ENCODE data around the gene CDC7.

GRCh38 chr1:91569411-91570119 is 68.9 kb downstream of the CDC7 start:
- TF ChIP-seq CTCF (IDR thresholded peaks at IDR 0.05; ENCODE audit: poor library complexity, severe bottlenecking) (no peak), POLR2AphosphoS5 (IDR thresholded peaks at IDR 0.05) (no peak), RAD21 (conservative IDR thresholded peaks at IDR 0.05) (no peak), EZH2 (IDR thresholded peaks at IDR 0.05; ENCODE audit: borderline replicate concordance, insufficient read depth, low read length, poor library complexity, severe bottlenecking) (no peak), EP300 (conservative IDR thresholded peaks at IDR 0.05; ENCODE audit: poor library complexity, severe bottlenecking) (no peak), TAF1 (IDR thresholded peaks at IDR 0.05; ENCODE audit: low read depth) (no peak), REST (IDR thresholded peaks at IDR 0.05; ENCODE audit: borderline replicate concordance) (no peak)

All from neural cell (in vitro differentiated cells).